HG03469 (cell line): ENCODE data around the gene TSTD1.
A peak's percentile ranks its signal among the peaks of the same experiment; 100 is the strongest.
"Not testable (repeated sequence)": the region's sequence is repeated elsewhere in the genome, so short reads cannot be mapped to it uniquely, and the experiment has no call there.

Experiments
- ATAC-seq: cut with Tn5 transposase; IDR thresholded peaks from one replicate; pipeline ENCODE4 v1.9.1; 2021; ENCODE audit warnings: mild to moderate bottlenecking, moderate library complexity, moderate number of reproducible peaks; ENCODE audit not compliant: unreplicated experiment

TSTD1 gene

GRCh38 chr1:161069241-161069640, 30.5 kb upstream of the TSTD1 start:
- no peak for ATAC-seq

DNA sequence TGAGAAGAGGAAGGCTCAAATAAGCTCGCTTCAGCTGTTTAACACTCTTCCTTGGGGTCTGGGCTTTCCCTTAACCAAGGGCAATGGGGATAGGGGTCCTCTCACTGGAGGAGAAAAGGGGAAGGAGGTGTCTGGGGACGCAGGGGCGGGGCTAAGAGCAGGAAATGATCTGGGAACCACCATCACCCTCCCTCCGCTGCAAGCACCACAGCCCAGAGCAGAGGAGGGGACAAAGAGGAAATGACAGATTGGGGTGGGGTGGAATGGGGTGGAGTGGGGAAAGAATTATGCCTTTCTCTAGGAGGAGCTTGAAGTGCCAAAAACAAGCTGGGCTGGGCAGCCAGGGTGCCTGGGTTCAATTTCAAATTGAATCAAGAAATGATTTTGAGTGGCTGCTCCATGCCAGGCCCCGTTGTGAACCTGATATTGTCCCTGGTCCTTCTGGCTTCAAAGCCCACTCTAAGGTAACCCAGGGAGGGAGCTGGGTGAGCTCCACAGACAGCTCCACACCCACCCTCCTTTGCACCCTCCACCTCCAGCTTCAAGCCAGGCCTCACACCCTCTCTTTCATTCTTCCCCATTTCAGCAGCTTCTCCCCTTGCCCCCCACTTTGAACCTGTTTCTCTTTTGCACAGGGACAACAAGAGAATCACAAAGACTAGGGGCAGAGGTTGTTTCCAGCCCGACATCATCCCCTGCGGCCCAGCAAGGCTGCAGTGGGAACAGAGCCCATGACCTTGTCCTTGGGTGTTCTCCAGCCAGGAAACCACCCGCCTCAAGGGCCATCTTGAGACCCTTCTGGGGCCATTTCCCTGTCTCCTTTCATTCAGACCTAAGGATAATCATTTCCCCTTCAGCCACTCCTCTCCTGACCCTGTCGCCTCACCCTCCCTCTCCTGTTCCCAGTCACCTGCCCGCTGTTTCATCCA, 29.8 kb upstream of the TSTD1 start:
- no peak for ATAC-seq

DNA sequence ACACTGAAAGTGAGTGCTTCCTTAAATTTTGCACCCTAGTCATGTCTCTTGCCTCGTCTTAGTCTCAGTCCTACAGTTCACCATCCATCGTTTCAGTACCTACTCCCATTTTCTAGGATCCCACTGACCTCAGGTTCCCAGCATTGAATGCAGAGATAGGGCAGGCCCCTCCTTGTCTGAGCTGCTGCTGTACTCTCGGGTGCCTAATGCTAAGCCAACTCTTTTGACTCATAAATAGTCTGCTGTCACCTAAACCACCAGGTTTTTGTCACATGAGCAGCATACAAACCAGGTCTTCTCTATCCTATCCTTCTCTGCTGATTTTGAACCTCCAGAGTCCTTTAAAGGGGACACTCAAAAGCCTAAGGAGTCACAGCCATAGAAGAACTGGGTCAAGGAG, 27.9 kb upstream of the TSTD1 start:
- ATAC-seq = no peak

DNA sequence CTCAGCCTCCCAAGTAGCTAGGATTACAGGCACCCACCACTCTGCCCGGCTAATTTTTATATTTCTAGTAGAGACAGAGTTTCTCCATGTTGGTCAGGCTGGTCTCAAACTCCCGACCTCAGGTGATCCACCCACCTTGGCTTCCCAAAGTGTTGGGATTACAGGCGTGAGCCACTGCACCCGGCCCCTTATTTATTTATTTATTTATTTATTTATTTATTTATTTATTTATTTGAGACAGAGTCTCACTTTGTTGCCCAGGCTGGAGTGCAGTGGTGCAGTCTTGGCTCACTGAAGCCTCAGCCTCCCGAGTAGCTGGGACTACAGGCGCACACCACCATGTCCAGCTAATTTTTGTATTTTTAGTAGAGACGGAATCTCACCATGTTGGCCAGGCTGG, 26.9 kb upstream of the TSTD1 start:
- not testable (repeated sequence) for ATAC-seq

GRCh38 chr1:161063936-161064335, 25.2 kb upstream of the TSTD1 start:
- not testable (repeated sequence) for ATAC-seq

- ATAC-seq = no peak
These were observed 22.7 kb upstream of the TSTD1 start for GRCh38 chr1:161061419-161061818.

DNA sequence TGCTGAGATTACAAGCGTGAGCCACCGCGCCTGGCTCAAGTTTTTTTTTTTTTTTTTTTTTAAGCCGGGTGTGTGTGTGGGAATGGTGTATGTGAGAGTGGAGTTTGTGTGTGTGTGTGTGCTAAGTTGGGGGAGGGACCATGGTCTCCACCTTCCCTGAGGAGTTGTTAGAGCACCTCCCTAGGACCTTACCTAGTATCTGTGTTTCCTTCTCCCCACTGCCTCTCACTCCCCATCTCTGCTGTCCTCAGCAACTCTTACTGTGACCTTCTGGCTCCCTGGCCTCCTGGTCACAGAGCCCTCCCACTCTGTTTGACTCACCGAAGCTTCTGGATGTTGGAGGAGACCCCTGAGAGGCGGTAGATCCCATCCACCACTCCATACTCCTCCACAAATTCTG, 20.5 kb upstream of the TSTD1 start:
- no peak for ATAC-seq

GRCh38 chr1:161054805-161055204, 16.0 kb upstream of the TSTD1 start:
- ATAC-seq = no peak

- no peak for ATAC-seq
These were observed 15.5 kb upstream of the TSTD1 start for GRCh38 chr1:161054232-161054631.

DNA sequence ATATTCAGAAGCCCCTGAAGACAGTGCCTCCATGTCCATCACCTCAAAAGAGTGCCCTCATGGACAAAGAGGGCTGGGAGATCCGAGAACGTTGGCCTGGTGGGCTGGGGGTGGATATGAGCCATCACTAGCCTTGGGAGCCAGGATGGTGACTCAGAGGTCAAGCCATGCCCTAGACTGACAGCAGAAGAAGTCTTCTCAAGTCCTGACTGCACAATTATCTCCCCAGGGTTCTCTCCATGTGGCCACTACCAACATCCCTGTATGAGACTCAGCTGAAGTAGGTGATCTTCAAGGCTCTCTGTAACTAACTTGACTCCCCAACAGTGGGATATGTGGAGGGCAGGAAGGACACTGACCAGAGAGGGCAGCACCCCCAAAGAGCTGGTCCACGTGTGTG, 14.1 kb upstream of the TSTD1 start:
- no peak for ATAC-seq

GRCh38 chr1:161051219-161051618, 12.5 kb upstream of the TSTD1 start:
- ATAC-seq = no peak

GRCh38 chr1:161048949-161049722, 10.4 kb upstream of the TSTD1 start:
- no peak for ATAC-seq

DNA sequence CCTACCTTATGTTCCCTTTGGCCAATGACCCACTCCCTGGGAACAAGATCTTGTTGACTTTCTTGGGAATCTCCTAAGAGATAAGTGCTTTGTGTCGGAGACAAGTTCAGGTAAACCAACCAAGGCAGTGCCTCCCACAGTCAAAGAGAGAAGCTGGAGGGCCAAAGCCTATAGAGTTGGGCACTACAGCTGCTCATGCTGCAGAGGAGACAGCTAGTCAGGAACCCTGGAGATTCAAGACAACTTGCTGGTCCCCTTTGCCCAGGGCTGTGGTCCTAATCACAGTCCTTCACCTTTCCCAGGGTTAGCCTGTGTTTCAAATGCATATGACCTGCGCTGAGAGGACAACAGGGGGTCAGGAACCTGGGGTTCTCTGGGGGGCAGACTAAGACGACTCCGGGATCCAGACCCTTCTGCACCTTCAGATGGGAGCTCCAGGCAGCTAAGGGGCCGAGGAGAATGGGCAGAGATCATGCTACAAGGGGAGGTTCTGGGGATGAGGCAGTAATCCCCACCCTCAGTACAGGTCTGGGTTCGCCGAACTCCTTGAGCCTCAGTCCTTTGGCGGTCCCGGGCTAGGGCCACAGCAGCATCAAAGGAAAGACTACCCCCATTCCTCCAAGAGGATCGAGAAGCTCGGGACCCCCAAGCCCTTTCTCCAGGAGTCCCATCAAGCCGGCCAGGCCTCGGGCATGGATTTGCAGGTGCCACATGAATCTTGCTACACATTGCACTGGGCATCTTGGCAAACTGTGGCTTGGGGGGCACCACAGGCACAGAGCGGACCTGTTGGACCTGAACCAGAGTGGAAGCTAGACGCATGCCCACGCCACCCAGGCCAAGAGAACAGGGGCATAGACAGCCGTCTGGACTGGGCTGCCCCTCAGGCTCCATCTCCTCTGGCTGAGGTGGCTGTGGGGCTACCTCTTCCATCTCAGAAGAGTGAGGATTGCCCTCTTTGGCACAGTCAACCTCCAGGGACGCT, 9.0 kb upstream of the TSTD1 start:
- ATAC-seq = no peak

DNA sequence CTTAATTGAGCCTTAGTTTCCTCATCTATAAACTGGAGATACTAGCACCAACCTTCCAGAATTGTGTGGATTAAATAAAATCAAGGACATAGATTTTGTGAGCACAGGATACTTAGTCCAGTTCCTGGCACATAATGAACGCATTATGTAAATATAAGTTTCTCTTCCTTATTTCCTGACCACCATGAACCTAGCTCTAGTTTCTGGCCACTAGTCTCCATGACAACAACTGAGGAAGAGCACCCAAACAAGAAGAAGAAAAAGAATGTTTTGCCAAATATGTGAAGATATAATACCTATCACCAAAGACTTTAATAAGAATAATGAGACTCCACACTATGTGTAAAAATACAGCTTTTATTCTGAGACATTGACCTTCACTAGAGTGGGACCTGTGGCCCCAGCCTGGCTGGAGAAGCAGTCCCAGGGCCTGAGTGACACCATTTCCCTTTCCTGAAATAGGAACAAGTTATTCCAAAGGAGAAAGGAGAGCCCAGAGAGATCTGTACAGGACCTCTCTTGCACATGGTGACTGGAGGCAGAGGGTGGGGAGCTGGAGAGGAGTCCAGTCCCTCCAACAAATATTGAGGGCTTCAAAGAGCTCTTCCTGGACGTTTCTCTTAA, 8.0 kb upstream of the TSTD1 start:
- no peak for ATAC-seq

DNA sequence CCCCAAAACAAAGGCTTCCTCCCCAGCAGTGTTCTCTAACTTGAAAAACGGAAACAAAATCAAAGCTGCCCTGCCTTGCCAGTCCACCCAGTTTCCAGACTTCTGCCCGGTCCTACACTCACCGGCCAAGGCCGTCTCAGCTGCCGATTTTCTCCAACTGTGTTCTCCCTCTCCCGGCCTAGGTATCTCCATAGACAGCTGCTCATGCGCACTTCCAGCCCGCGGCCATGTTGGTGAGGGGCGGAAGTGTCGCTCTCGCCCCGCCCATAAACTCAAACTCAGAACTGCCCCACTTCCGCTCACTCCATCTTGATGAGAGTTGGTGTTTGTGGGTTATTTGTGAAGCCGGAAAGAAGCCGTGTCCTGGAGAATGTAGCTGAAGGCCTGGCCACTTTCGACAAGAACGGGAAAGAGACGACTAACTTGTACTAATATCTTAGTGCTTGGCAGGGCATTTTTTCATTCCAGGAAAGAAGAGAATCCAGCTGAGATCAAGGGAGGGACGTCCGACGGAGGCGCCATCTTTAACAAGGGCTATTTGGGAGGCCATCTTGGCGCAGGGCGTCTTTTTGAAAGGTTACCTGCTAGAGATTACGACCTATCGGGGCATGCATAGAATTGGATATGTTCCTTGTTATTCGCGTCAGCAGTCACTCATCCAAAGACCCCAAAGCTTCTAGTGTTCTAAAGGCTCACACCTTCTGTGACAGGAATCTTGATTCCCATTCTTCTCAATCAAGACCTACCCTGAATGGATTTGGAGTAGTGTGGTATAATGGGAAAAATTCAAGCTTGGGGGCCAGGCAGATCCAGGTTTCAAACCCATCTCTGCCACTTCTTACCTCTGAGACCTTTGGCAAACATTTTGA, 7.2 kb upstream of the TSTD1 start, which contains the start of gene USF1:
TSS of gene USF1 (minus strand) at position 242 of the 869 bp plus-strand sequence. CDS start 2,702 bp downstream, outside the sequence.
- ATAC-seq = peak; percentile 41

GRCh38 chr1:161044908-161045735, 6.4 kb upstream of the TSTD1 start:
- ATAC-seq = peak; percentile 31

GRCh38 chr1:161044535-161044907, 5.8 kb upstream of the TSTD1 start:
- no peak for ATAC-seq

DNA sequence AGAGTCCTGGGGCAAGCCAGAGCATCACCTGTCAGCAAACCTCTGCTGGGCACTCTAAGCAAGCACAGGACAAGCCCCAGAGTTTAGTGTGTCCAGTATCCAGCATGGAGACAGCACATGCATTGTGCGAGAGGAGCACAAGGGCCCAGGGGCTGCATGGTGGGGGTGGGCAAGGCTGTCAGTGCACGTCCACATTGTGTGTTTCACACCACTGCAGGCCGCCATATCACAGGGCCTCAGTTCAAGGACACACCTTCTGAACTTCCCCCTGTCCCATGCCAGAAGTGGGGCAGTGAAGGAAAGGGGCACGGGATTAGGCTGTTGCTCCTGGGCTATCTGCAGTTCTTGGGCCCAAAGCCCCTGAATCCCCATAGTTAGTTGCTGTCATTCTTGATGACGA, 782 bp upstream of the TSTD1 start:
- no peak for ATAC-seq
